Osteocyte (in vitro differentiated cells): ENCODE measurements around the gene BIRC6. TPM values are rescaled to one million over a fixed set of nuclear protein-coding genes. Genes with fewer than 3 reads are reported as not detected.
A peak's percentile ranks its signal among the peaks of the same experiment; 100 is the strongest.

Experiments
- DNase-seq: peaks from one replicate; pipeline ENCODE4 v3.0.0; 2021; ENCODE audit warnings: mixed read lengths; ENCODE audit not compliant: unreplicated experiment; ENCODE audit errors: extremely low spot score
- H3K27ac Mint-ChIP-seq: one replicate; pipeline ENCODE4 v1.8.0; 2021; ENCODE audit warnings: mild to moderate bottlenecking, mixed read lengths; ENCODE audit not compliant: unreplicated experiment
- H3K27me3 Mint-ChIP-seq: one replicate; pipeline ENCODE4 v1.8.0; 2021; ENCODE audit warnings: mixed read lengths; ENCODE audit not compliant: unreplicated experiment
- H3K36me3 Mint-ChIP-seq: one replicate; pipeline ENCODE4 v1.8.0; 2021; ENCODE audit warnings: mixed read lengths; ENCODE audit not compliant: unreplicated experiment
- H3K4me1 Mint-ChIP-seq: one replicate; pipeline ENCODE4 v1.8.0; 2021; ENCODE audit warnings: mixed read lengths; ENCODE audit not compliant: unreplicated experiment
- H3K4me3 Mint-ChIP-seq: one replicate; pipeline ENCODE4 v1.8.0; 2021; ENCODE audit warnings: mild to moderate bottlenecking, moderate library complexity, mixed read lengths; ENCODE audit not compliant: unreplicated experiment
- H3K9me3 Mint-ChIP-seq: one replicate; pipeline ENCODE4 v1.8.0; 2021; ENCODE audit warnings: mixed read lengths; ENCODE audit not compliant: unreplicated experiment
- CTCF ChIP-seq: fragments of 200-600 bp; sonication (generic); IDR thresholded peaks from 2 replicates; pipeline ENCODE4 v1.5.0; 2021; ENCODE audit warnings: antibody characterized with exemption, mild to moderate bottlenecking, moderate library complexity
- total RNA-seq: library from RNA; stranded (reverse); gene quantifications from 2 replicates; pipeline ENCODE4 v1.2.1, GENCODE V29; 2021

Gene BIRC6
- total RNA-seq, 1 donor from 2014 or later, result 98.8 TPM

- no peaks in the 10 kb centered on the region for H3K27me3 Mint-ChIP-seq
- no peak for TF ChIP-seq CTCF
- no peaks in the 10 kb centered on the region for H3K4me1 Mint-ChIP-seq
- no peak overlapping the region for H3K27ac Mint-ChIP-seq
- no peaks in the 10 kb centered on the region for H3K9me3 Mint-ChIP-seq
- H3K36me3 Mint-ChIP-seq, result peaks cover 50% of the 10 kb centered on the region
- H3K4me3 Mint-ChIP-seq, result no peak overlapping the region
- DNase-seq, result no peak
Observed at GRCh38 chr2:32617599-32618189, 260.9 kb downstream of the BIRC6 start.

- no peak for DNase-seq
- peak overlapping the region; percentile 19 for H3K27ac Mint-ChIP-seq
- H3K9me3 Mint-ChIP-seq, result no peaks in the 10 kb centered on the region
- TF ChIP-seq CTCF, result no peak
- no peaks in the 10 kb centered on the region for H3K27me3 Mint-ChIP-seq
- H3K4me3 Mint-ChIP-seq, result no peak overlapping the region
- peaks cover 32% of the 10 kb centered on the region for H3K36me3 Mint-ChIP-seq
- H3K4me1 Mint-ChIP-seq, result peaks cover 5% of the 10 kb centered on the region
Observed at GRCh38 chr2:32622570-32623310, 265.9 kb downstream of the BIRC6 start.

GRCh38 chr2:32623311-32623706 is 266.5 kb downstream of the BIRC6 start:
- H3K27ac Mint-ChIP-seq, result no peak overlapping the region
- no peaks in the 10 kb centered on the region for H3K9me3 Mint-ChIP-seq
- H3K27me3 Mint-ChIP-seq, result no peaks in the 10 kb centered on the region
- H3K36me3 Mint-ChIP-seq, result peaks cover 29% of the 10 kb centered on the region
- TF ChIP-seq CTCF, result no peak
- no peak overlapping the region for H3K4me3 Mint-ChIP-seq
- no peak for DNase-seq
- peaks cover 5% of the 10 kb centered on the region for H3K4me1 Mint-ChIP-seq

GRCh38 chr2:32624812-32625211 is 268.0 kb downstream of the BIRC6 start:
- no peaks in the 10 kb centered on the region for H3K9me3 Mint-ChIP-seq
- no peak for TF ChIP-seq CTCF
- H3K4me3 Mint-ChIP-seq, result no peak overlapping the region
- H3K27me3 Mint-ChIP-seq, result no peaks in the 10 kb centered on the region
- no peak for DNase-seq
- no peak overlapping the region for H3K27ac Mint-ChIP-seq
- peaks cover 23% of the 10 kb centered on the region for H3K36me3 Mint-ChIP-seq
- H3K4me1 Mint-ChIP-seq, result peaks cover 10% of the 10 kb centered on the region

GRCh38 chr2:32626639-32627221 is 269.9 kb downstream of the BIRC6 start:
- no peak for DNase-seq
- no peaks in the 10 kb centered on the region for H3K9me3 Mint-ChIP-seq
- peaks cover 14% of the 10 kb centered on the region for H3K36me3 Mint-ChIP-seq
- no peak for TF ChIP-seq CTCF
- H3K27ac Mint-ChIP-seq, result peak overlapping the region; percentile 84
- no peaks in the 10 kb centered on the region for H3K27me3 Mint-ChIP-seq
- peak overlapping the region; percentile 89 for H3K4me3 Mint-ChIP-seq
- H3K4me1 Mint-ChIP-seq, result peaks cover 15% of the 10 kb centered on the region
